Suprapubic skin (tissue), 3 donors: ENCODE results near the gene FBXO8.

Source experiments
- CTCF ChIP-seq, 2 donors: fragments of 200-600 bp in 1 of 2; fragments of 450-650 bp in 1 of 2; sonication (generic) in 1 of 2; IDR thresholded peaks; one replicate each; pipeline ENCODE4 v1.5.1; 2016 to 2019; ENCODE audit warnings: antibody characterized with exemption in 2 of 2, mild to moderate bottlenecking in 1 of 2, moderate library complexity in 1 of 2
- EP300 ChIP-seq: sonication (generic); formaldehyde crosslinking; IDR thresholded peaks from one replicate; pipeline ENCODE4 v1.6.1; 2017; ENCODE audit warnings: antibody characterized with exemption

- TF ChIP-seq CTCF (IDR thresholded peaks at IDR 0.05) (no peak), EP300 (no peak)
Observed at GRCh38 chr4:174316546-174316945, 33.1 kb upstream of the FBXO8 start.
